ENCODE measurements around the gene PRH1. TPM values are rescaled to one million over a fixed set of nuclear protein-coding genes. Genes with fewer than 3 reads are reported as not detected.

PRH1 gene
- 30.2 and 32.9 TPM in 2 replicates for total RNA-seq

- no peak for DNase-seq (ENCODE audit: low read depth)
- H3K4me3 ChIP-seq (ENCODE audit: low read depth, low read length), result no peak within 1 kb of the TSS
- no peak for TF ChIP-seq CTCF (IDR thresholded peaks at IDR 0.05; ENCODE audit: insufficient read depth, low read depth, low read length)
These were observed at the start of gene PRH1 for GRCh38 chr12:10884086-10884725. PRH1 (minus strand) TSS chr12:10884255; CDS start chr12:10884217, 38 bp downstream.

GRCh38 chr12:10928746-10929286 is 44.8 kb upstream of the PRH1 start, which contains the start of gene PRH2:
PRH2 (plus strand) TSS chr12:10929236; CDS start chr12:10929274, 38 bp downstream.
- DNase-seq (ENCODE audit: low read depth), result no peak
- no peak within 1 kb of the TSS for H3K4me3 ChIP-seq (ENCODE audit: low read depth, low read length)
- TF ChIP-seq CTCF (IDR thresholded peaks at IDR 0.05; ENCODE audit: insufficient read depth, low read depth, low read length), result no peak

GRCh38 chr12:10926269-10926668 is 42.2 kb upstream of the PRH1 start:
- no peak for TF ChIP-seq CTCF (IDR thresholded peaks at IDR 0.05; ENCODE audit: insufficient read depth, low read depth, low read length)

GRCh38 chr12:10919809-10920208 is 35.8 kb upstream of the PRH1 start:
- H3K4me3 ChIP-seq (ENCODE audit: low read depth, low read length), result no peak overlapping the region
- DNase-seq (ENCODE audit: low read depth), result no peak
- TF ChIP-seq CTCF (IDR thresholded peaks at IDR 0.05; ENCODE audit: insufficient read depth, low read depth, low read length), result no peak

More at GRCh38 chr12:10926269-10926668, 42.2 kb upstream of the PRH1 start:
- DNase-seq (ENCODE audit: low read depth), result no peak
- no peak overlapping the region for H3K4me3 ChIP-seq (ENCODE audit: low read depth, low read length)

GRCh38 chr12:10910380-10910779 is 26.3 kb upstream of the PRH1 start:
- TF ChIP-seq CTCF (IDR thresholded peaks at IDR 0.05; ENCODE audit: insufficient read depth, low read depth, low read length), result no peak
- DNase-seq (ENCODE audit: low read depth), result no peak
- H3K4me3 ChIP-seq (ENCODE audit: low read depth, low read length), result no peak overlapping the region

GRCh38 chr12:10909462-10909861 is 25.4 kb upstream of the PRH1 start, which contains the start of gene TAS2R13:
TAS2R13 (minus strand) TSS chr12:10909562; CDS start chr12:10909298, 264 bp downstream.
- no peak for DNase-seq (ENCODE audit: low read depth)
- no peak for TF ChIP-seq CTCF (IDR thresholded peaks at IDR 0.05; ENCODE audit: insufficient read depth, low read depth, low read length)
- no peak within 1 kb of the TSS for H3K4me3 ChIP-seq (ENCODE audit: low read depth, low read length)
